HepG2 (cell line): Measurements from ENCODE around the gene CEBPB.
"Not testable (repeated sequence)": the region's sequence is repeated elsewhere in the genome, so short reads cannot be mapped to it uniquely, and the experiment has no call there.

Experiments used
- FOXA3 ChIP-seq: IDR thresholded peaks from 2 replicates; pipeline ENCODE4 v1.6.1; 2016; ENCODE audit warnings: missing genetic modification reagents, missing compliant biosample characterization
- GLMP ChIP-seq: sonication (generic); formaldehyde crosslinking; IDR thresholded peaks from 2 replicates; pipeline ENCODE4 v1.9.0; 2021; ENCODE audit warnings: missing genetic modification reagents, mild to moderate bottlenecking, borderline replicate concordance
- POLR2A ChIP-seq, 2 experiments: IDR thresholded peaks; 2 replicates each; pipeline ENCODE4 v1.6.1; 2011; ENCODE audit warnings: low read depth in 2 of 2, low read length in 2 of 2, mild to moderate bottlenecking in 1 of 2, moderate library complexity in 1 of 2; ENCODE audit not compliant: insufficient read depth in 1 of 2
- USF2 ChIP-seq, 2 experiments: sonication (generic) in 1 of 2; formaldehyde crosslinking in 1 of 2; IDR thresholded peaks; 2 replicates each; pipeline versions ENCODE4 v1.5.1 to v1.6.1; 2011 to 2020; ENCODE audit warnings: borderline replicate concordance in 1 of 2, low read depth in 1 of 2, low read length in 1 of 2, mild to moderate bottlenecking in 1 of 2, missing genetic modification reagents in 1 of 2, moderate library complexity in 1 of 2

GRCh38 chr20:50178672-50179071 is 12.0 kb upstream of the CEBPB start:
- not testable (repeated sequence) for TF ChIP-seq USF2 (IDR thresholded peaks at IDR 0.05; ENCODE audit: low read depth, low read length); USF2 (CRISPR knock-in tag; IDR thresholded peaks at IDR 0.05; ENCODE audit: borderline replicate concordance); GLMP (CRISPR knock-in tag); POLR2A (IDR thresholded peaks at IDR 0.05; ENCODE audit: insufficient read depth in 1 of 2, low read depth in 2 of 2, low read length in 2 of 2); FOXA3 (CRISPR knock-in tag)
